ENCODE results near the gene GPATCH2L.

GPATCH2L gene

GRCh38 chr14:76109087-76109880, 42.4 kb upstream of the GPATCH2L start:
- Histone ChIP-seq H3K36me3 (ENCODE audit: insufficient read depth, low read length) (no peaks in the 10 kb centered on the region), H3K27me3 (ENCODE audit: insufficient read depth, low read length) (peaks cover 6% of the 10 kb centered on the region; the same call in 1 of the 2 replicates), H3K4me1 (ENCODE audit: insufficient read depth, low read length, severe bottlenecking) (no peaks in the 10 kb centered on the region), H4K20me1 (ENCODE audit: insufficient read depth, low read length) (no peaks in the 10 kb centered on the region), H3K9ac (ENCODE audit: low read length) (no peak overlapping the region), H3F3A (ENCODE audit: insufficient read depth, low read length) (no peaks in the 10 kb centered on the region), H3K79me2 (ENCODE audit: insufficient read depth, low read length) (no peaks in the 10 kb centered on the region), H3K4me2 (ENCODE audit: low read length) (no peak overlapping the region), H2AFZ (ENCODE audit: low read length) (no peak overlapping the region), H3K9me2 (ENCODE audit: low read depth, low read length) (no peaks in the 10 kb centered on the region), H3K9me3 (ENCODE audit: low read length) (no peaks in the 10 kb centered on the region), H3K27ac (ENCODE audit: low read depth, low read length, poor library complexity, severe bottlenecking) (no peak overlapping the region), H3K4me3 (ENCODE audit: low read depth, low read length, poor library complexity, severe bottlenecking) (no peak overlapping the region)
- TF ChIP-seq CTCF (IDR thresholded peaks at IDR 0.05; ENCODE audit: low read length) (no peak), EZH2 (IDR thresholded peaks at IDR 0.05; ENCODE audit: borderline replicate concordance, low read length) (no peak)

- H3K79me2 ChIP-seq (ENCODE audit: insufficient read depth, low read length), result no peaks in the 10 kb centered on the region
- no peak overlapping the region for H3K4me2 ChIP-seq (ENCODE audit: low read length)
- no peak overlapping the region for H3K9ac ChIP-seq (ENCODE audit: low read length)
- no peak overlapping the region for H3K4me3 ChIP-seq (ENCODE audit: low read depth, low read length, poor library complexity, severe bottlenecking)
- no peak overlapping the region for H3K27ac ChIP-seq (ENCODE audit: low read depth, low read length, poor library complexity, severe bottlenecking)
- no peaks in the 10 kb centered on the region for H3F3A ChIP-seq (ENCODE audit: insufficient read depth, low read length)
- no peaks in the 10 kb centered on the region for H3K4me1 ChIP-seq (ENCODE audit: insufficient read depth, low read length, severe bottlenecking)
- H4K20me1 ChIP-seq (ENCODE audit: insufficient read depth, low read length), result no peaks in the 10 kb centered on the region
- no peaks in the 10 kb centered on the region for H3K9me3 ChIP-seq (ENCODE audit: low read length)
- no peaks in the 10 kb centered on the region for H3K36me3 ChIP-seq (ENCODE audit: insufficient read depth, low read length)
- H3K9me2 ChIP-seq (ENCODE audit: low read depth, low read length), result no peaks in the 10 kb centered on the region
- peaks cover 2% of the 10 kb centered on the region; the same call in 1 of the 2 replicates for H3K27me3 ChIP-seq (ENCODE audit: insufficient read depth, low read length)
- no peak overlapping the region for H2AFZ ChIP-seq (ENCODE audit: low read length)
- no peak for TF ChIP-seq CTCF (IDR thresholded peaks at IDR 0.05; ENCODE audit: low read length)
- no peak for TF ChIP-seq EZH2 (IDR thresholded peaks at IDR 0.05; ENCODE audit: borderline replicate concordance, low read length)
Observed at GRCh38 chr14:76112889-76113624, 38.7 kb upstream of the GPATCH2L start.

GRCh38 chr14:76113691-76114090, 38.0 kb upstream of the GPATCH2L start:
- H3K9me2 ChIP-seq (ENCODE audit: low read depth, low read length), result no peaks in the 10 kb centered on the region
- TF ChIP-seq EZH2 (IDR thresholded peaks at IDR 0.05; ENCODE audit: borderline replicate concordance, low read length), result no peak
- no peak for TF ChIP-seq CTCF (IDR thresholded peaks at IDR 0.05; ENCODE audit: low read length)
- H3K27ac ChIP-seq (ENCODE audit: low read depth, low read length, poor library complexity, severe bottlenecking), result no peak overlapping the region
- no peak overlapping the region for H3K4me2 ChIP-seq (ENCODE audit: low read length)
- H3K9ac ChIP-seq (ENCODE audit: low read length), result no peak overlapping the region
- no peaks in the 10 kb centered on the region for H3K79me2 ChIP-seq (ENCODE audit: insufficient read depth, low read length)
- H2AFZ ChIP-seq (ENCODE audit: low read length), result no peak overlapping the region
- no peaks in the 10 kb centered on the region for H3K9me3 ChIP-seq (ENCODE audit: low read length)
- H4K20me1 ChIP-seq (ENCODE audit: insufficient read depth, low read length), result no peaks in the 10 kb centered on the region
- H3K36me3 ChIP-seq (ENCODE audit: insufficient read depth, low read length), result no peaks in the 10 kb centered on the region
- H3K4me1 ChIP-seq (ENCODE audit: insufficient read depth, low read length, severe bottlenecking), result no peaks in the 10 kb centered on the region
- H3K4me3 ChIP-seq (ENCODE audit: low read depth, low read length, poor library complexity, severe bottlenecking), result no peak overlapping the region
- H3F3A ChIP-seq (ENCODE audit: insufficient read depth, low read length), result no peaks in the 10 kb centered on the region
- H3K27me3 ChIP-seq (ENCODE audit: insufficient read depth, low read length), result no peaks in the 10 kb centered on the region; the same call in 1 of the 2 replicates

Data from OCI-LY1 (cell line).